Mesothelial cell of epicardium (in vitro differentiated cells): Measurements from ENCODE around the gene MYBPC3. TPM values are rescaled to one million over a fixed set of nuclear protein-coding genes. Genes with fewer than 3 reads are reported as not detected.

Source experiments
- DNase-seq, 2 experiments: peaks; one replicate each; pipeline ENCODE4 v3.0.0; 2021; ENCODE audit warnings: low spot score in 2 of 2; ENCODE audit not compliant: unreplicated experiment in 2 of 2
- H3K27ac Mint-ChIP-seq: 2 replicates; pipeline ENCODE4 v1.8.0; 2021; ENCODE audit warnings: mixed read lengths
- H3K27me3 Mint-ChIP-seq: 2 replicates; pipeline ENCODE4 v1.8.0; 2021; ENCODE audit warnings: low read depth, mixed read lengths
- H3K36me3 Mint-ChIP-seq: 2 replicates; pipeline ENCODE4 v1.8.0; 2021; ENCODE audit warnings: mixed read lengths
- H3K4me1 Mint-ChIP-seq: 2 replicates; pipeline ENCODE4 v1.8.0; 2021; ENCODE audit warnings: mixed read lengths
- H3K4me3 Mint-ChIP-seq: 2 replicates; pipeline ENCODE4 v1.8.0; 2021; ENCODE audit warnings: mild to moderate bottlenecking, moderate library complexity, mixed read lengths
- H3K9me3 Mint-ChIP-seq: 2 replicates; pipeline ENCODE4 v1.8.0; 2021; ENCODE audit warnings: mixed read lengths
- CTCF ChIP-seq: fragments of 200-600 bp; sonication (generic); IDR thresholded peaks from one replicate; pipeline ENCODE4 v1.5.0; 2021; ENCODE audit warnings: antibody characterized with exemption; ENCODE audit not compliant: unreplicated experiment
- total RNA-seq: library from RNA; stranded (reverse); gene quantifications from 3 replicates; pipeline ENCODE4 v1.2.1, GENCODE V29; 2021

Gene MYBPC3
- total RNA-seq, 1 donor from 2014 or later: not detected

- H3K27ac Mint-ChIP-seq: no peak overlapping the region
- H3K4me3 Mint-ChIP-seq: no peak overlapping the region
- no peaks in the 10 kb centered on the region for H3K27me3 Mint-ChIP-seq
- H3K4me1 Mint-ChIP-seq: no peaks in the 10 kb centered on the region
- DNase-seq: no peak
- H3K36me3 Mint-ChIP-seq: no peaks in the 10 kb centered on the region
- H3K9me3 Mint-ChIP-seq: no peaks in the 10 kb centered on the region
- no peak for TF ChIP-seq CTCF
Measured at GRCh38 chr11:47379317-47379716, 26.8 kb upstream of the MYBPC3 start.

DNA sequence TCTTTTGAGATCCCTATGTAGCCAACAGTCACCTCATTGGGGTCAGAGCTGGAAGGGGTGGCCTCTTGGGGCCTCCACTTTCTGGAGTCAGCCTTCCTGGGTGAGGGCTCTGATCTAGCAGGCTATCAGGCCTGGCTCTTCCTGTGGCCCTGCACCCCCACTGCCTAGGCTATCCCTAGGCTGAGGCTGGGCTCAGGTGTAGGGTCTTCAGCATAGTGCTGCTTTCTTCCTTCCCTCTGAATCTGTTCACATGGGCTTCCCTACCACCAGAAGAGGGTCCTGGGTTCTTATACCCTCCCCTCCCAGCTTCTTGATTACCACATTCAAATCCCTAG is 26.3 kb upstream of the MYBPC3 start:
- Mint-ChIP-seq H3K27me3 (no peaks in the 10 kb centered on the region), H3K27ac (no peak overlapping the region), H3K36me3 (no peaks in the 10 kb centered on the region), H3K4me3 (no peak overlapping the region), H3K4me1 (no peaks in the 10 kb centered on the region), H3K9me3 (no peaks in the 10 kb centered on the region)
- no peak for DNase-seq
- no peak for TF ChIP-seq CTCF

DNA sequence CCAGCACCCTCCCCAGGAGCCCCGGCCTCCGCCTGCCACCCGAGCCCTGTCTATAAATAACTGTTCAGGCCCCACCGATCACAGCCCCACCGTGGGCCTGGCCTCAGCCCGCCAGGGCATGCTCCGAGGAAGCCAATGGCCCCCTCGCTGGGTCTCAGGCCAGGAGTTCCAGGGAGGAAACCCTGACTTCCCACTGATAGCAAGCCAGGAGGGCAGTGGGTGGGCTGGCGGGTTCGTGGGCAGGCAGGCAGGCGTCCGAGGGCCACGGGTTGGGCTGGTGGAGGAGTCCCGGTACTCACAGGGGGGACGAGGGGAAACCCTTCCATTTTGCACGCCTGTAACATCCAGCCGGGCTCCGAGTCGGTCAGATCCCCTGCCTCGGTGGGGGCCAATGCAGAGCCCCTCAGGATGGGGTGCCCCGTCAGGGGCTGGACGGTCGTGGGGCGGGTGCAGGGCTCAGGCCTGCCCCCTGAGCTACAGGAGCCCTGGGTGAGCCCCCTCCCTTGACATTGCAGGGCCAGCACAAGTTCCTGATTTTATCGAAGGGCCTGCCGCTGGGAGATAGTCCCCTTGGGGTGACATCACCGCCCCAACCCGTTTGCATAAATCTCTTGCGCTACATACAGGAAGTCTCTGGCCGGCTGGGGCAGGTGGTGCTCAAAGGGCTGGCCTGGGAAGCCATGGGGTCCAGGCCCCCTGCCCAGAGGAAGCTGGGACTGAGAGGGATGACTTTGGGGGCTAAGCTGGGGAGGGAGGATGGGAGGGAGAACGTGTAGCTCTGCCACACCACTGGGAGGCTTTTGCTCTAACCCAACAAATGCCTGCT is 25.7 kb upstream of the MYBPC3 start, which contains the start of gene SPI1:
Gene SPI1, minus strand, starts transcription at position 538 of the 826 bp plus-strand sequence. Its CDS starts 194 bp downstream, at position 344.
- TF ChIP-seq CTCF: no peak
- H3K36me3 Mint-ChIP-seq: no peaks in the 10 kb centered on the region
- no peak for DNase-seq
- no peaks in the 10 kb centered on the region for H3K27me3 Mint-ChIP-seq
- H3K4me3 Mint-ChIP-seq: no peak within 1 kb of the TSS
- H3K4me1 Mint-ChIP-seq: no peaks in the 10 kb centered on the region
- H3K27ac Mint-ChIP-seq: no peak within 1 kb of the TSS
- no peaks in the 10 kb centered on the region for H3K9me3 Mint-ChIP-seq

DNA sequence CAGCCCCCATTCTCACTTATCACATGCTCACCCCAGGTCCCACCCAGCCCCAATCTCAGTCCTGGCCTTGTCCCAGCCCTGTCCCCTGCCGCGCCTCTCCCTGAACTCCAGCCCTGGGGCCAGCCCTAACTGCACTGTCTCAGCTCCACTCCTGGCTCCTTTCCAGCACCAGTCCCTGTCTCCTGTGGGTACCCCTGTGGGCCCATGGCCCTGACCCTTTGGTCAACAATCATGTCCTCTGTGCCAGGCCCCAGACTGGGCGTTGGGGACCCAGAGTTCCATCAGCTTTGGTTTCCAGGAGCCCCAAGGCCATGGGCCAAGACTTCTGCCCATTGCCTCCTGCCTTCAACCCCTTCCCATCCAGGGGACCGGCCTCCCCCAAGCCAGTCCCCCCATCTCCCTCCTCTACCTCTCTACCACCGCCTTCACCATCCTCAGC is 25.1 kb upstream of the MYBPC3 start:
- no peaks in the 10 kb centered on the region for H3K9me3 Mint-ChIP-seq
- H3K4me1 Mint-ChIP-seq: no peaks in the 10 kb centered on the region
- TF ChIP-seq CTCF: no peak
- no peaks in the 10 kb centered on the region for H3K36me3 Mint-ChIP-seq
- DNase-seq: no peak
- H3K4me3 Mint-ChIP-seq: no peak overlapping the region
- no peak overlapping the region for H3K27ac Mint-ChIP-seq
- H3K27me3 Mint-ChIP-seq: no peaks in the 10 kb centered on the region

- no peaks in the 10 kb centered on the region for H3K36me3 Mint-ChIP-seq
- DNase-seq: no peak
- TF ChIP-seq CTCF: no peak
- no peak overlapping the region for H3K4me3 Mint-ChIP-seq
- no peaks in the 10 kb centered on the region for H3K9me3 Mint-ChIP-seq
- H3K27me3 Mint-ChIP-seq: no peaks in the 10 kb centered on the region
- no peak overlapping the region for H3K27ac Mint-ChIP-seq
- no peaks in the 10 kb centered on the region for H3K4me1 Mint-ChIP-seq
Measured at GRCh38 chr11:47376525-47377371, 24.2 kb upstream of the MYBPC3 start.
